Neural cell (in vitro differentiated cells): ENCODE measurements around the gene HAND1. TPM values are rescaled to one million over a fixed set of nuclear protein-coding genes. Genes with fewer than 3 reads are reported as not detected.

Source experiments
- H2AFZ ChIP-seq: fragments of 200-600, 300-800 bp; sonication (generic), shearing (Covaris generic); 2 replicates; pipeline ENCODE4 v1.6.0; 2014; ENCODE audit warnings: low read depth, mild to moderate bottlenecking, antibody characterized with exemption, low read length, moderate library complexity
- H3F3A ChIP-seq: fragments of 200-600 bp; shearing (Covaris generic); 2 replicates; pipeline ENCODE4 v1.6.1; 2016; ENCODE audit warnings: mild to moderate bottlenecking, moderate library complexity, mixed read lengths, antibody characterized with exemption, low read length; ENCODE audit not compliant: insufficient read depth, poor library complexity, severe bottlenecking
- H3K27ac ChIP-seq: fragments of 200-600, 300-800 bp; sonication (generic), shearing (Covaris generic); 2 replicates; pipeline ENCODE4 v1.5.1; 2014; ENCODE audit warnings: mild to moderate bottlenecking, low read length, moderate library complexity
- H3K27me3 ChIP-seq: fragments of 300-800, 200-600 bp; sonication (generic), shearing (Covaris generic); 2 replicates; pipeline ENCODE4 v1.6.0; 2014; ENCODE audit warnings: mild to moderate bottlenecking, low read depth, low read length, moderate library complexity; ENCODE audit not compliant: insufficient read depth
- H3K36me3 ChIP-seq: fragments of 300-800, 200-600 bp; sonication (generic), shearing (Covaris generic); 2 replicates; pipeline ENCODE4 v1.5.1; 2014; ENCODE audit warnings: mild to moderate bottlenecking, antibody characterized with exemption, low read length, moderate library complexity; ENCODE audit not compliant: insufficient read depth
- H3K4me2 ChIP-seq: fragments of 300-800, 200-600 bp; sonication (generic), shearing (Covaris generic); 2 replicates; pipeline ENCODE4 v1.6.0; 2014; ENCODE audit warnings: mild to moderate bottlenecking, low read length
- H3K4me3 ChIP-seq: fragments of 300-800, 200-600 bp; sonication (generic), shearing (Covaris generic); 2 replicates; pipeline ENCODE4 v1.5.1; 2014; ENCODE audit warnings: mild to moderate bottlenecking, low read length, moderate library complexity
- H3K79me2 ChIP-seq: fragments of 200-600 bp; shearing (Covaris generic); replicated peaks from 2 replicates; pipeline ENCODE4 v1.6.0; 2014; ENCODE audit warnings: mild to moderate bottlenecking, low read length, moderate library complexity; ENCODE audit not compliant: insufficient read depth
- H3K9ac ChIP-seq: fragments of 300-800, 200-600 bp; sonication (generic), shearing (Covaris generic); 2 replicates; pipeline ENCODE4 v1.6.1; 2016; ENCODE audit warnings: mild to moderate bottlenecking, low read length, mixed read lengths
- H3K9me2 ChIP-seq: fragments of 200-600 bp; shearing (Covaris generic); 2 replicates; pipeline ENCODE4 v1.6.1; 2016; ENCODE audit warnings: mild to moderate bottlenecking, low read length, mixed read lengths; ENCODE audit not compliant: insufficient read depth
- H3K9me3 ChIP-seq: fragments of 200-600, 300-800 bp; sonication (generic), shearing (Covaris generic); 2 replicates; pipeline ENCODE4 v1.6.1; 2016; ENCODE audit warnings: mild to moderate bottlenecking, mixed run types, low read length, moderate library complexity, mixed read lengths
- H4K20me1 ChIP-seq: fragments of 200-600 bp; shearing (Covaris generic); 2 replicates; pipeline ENCODE4 v1.6.1; 2016; ENCODE audit warnings: mild to moderate bottlenecking, mixed run types; ENCODE audit not compliant: insufficient read depth
- EP300 ChIP-seq: fragments of 450-650 bp; conservative IDR thresholded peaks from 2 replicates; pipeline ENCODE4 v1.6.1; 2014; ENCODE audit warnings: antibody characterized with exemption, mild to moderate bottlenecking, moderate library complexity; ENCODE audit not compliant: poor library complexity, severe bottlenecking
- EZH2 ChIP-seq: fragments of 200-600, 300-800 bp; shearing (Covaris generic), sonication (generic); IDR thresholded peaks from 2 replicates; pipeline ENCODE4 v1.6.1; 2014; ENCODE audit warnings: antibody characterized with exemption, low read length, borderline replicate concordance, mild to moderate bottlenecking; ENCODE audit not compliant: insufficient read depth, poor library complexity, severe bottlenecking
- MXI1 ChIP-seq: fragments of 450-650 bp; conservative IDR thresholded peaks from 2 replicates; pipeline ENCODE4 v1.6.1; 2014; ENCODE audit warnings: antibody characterized with exemption, mild to moderate bottlenecking; ENCODE audit not compliant: poor library complexity, severe bottlenecking
- POLR2AphosphoS5 ChIP-seq: IDR thresholded peaks from 2 replicates; pipeline ENCODE4 v1.6.1; 2012
- RAD21 ChIP-seq: fragments of 450-650 bp; conservative IDR thresholded peaks from 2 replicates; pipeline ENCODE4 v1.6.1; 2014; ENCODE audit warnings: antibody characterized with exemption, mild to moderate bottlenecking, moderate library complexity
- SMC3 ChIP-seq: fragments of 450-650 bp; conservative IDR thresholded peaks from 2 replicates; pipeline ENCODE4 v1.6.1; 2014; ENCODE audit warnings: antibody characterized with exemption, mild to moderate bottlenecking, moderate library complexity; ENCODE audit not compliant: poor library complexity
- TAF1 ChIP-seq: IDR thresholded peaks from 2 replicates; pipeline ENCODE4 v1.6.1; 2012; ENCODE audit warnings: low read depth
- polyA plus RNA-seq: library from polyadenylated mRNA; depleted of rRNA; stranded (reverse); fragments of >200 nt; gene quantifications from 2 replicates; pipeline ENCODE4 v1.2.3, GENCODE V29; 2014
- TF ChIP-seq, protein P1 (sequence below): fragments of 450-650 bp; IDR thresholded peaks from 2 replicates; pipeline ENCODE4 v1.5.1; 2014; ENCODE audit warnings: antibody characterized with exemption, mild to moderate bottlenecking, moderate library complexity; ENCODE audit not compliant: poor library complexity, severe bottlenecking
- TF ChIP-seq, protein P2 (sequence below): IDR thresholded peaks from 2 replicates; pipeline ENCODE4 v1.6.1; 2012; ENCODE audit warnings: borderline replicate concordance

The HAND1 gene
- polyA plus RNA-seq, 1 donor from 2014 or later, result not detected

DNA sequence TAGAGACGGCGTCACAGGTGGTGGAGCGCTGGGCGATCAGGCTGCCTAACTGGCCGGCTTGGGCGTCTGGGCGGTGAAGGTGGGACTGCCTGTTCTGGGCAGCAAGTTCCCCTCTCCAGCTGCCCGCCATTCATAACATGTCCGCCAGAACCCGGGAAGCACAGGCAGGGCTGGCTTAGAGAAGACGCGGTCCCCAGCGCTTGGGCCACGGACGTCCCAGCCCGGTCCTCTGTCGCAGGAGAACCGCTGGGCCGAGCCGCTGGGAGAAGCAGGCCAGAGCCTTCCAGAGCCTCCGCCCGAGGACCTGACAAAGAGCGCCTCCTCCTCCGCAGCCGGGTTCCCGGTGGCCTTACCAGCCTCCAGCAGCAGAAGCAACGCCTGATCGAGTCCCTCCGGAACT is 15.2 kb upstream of the HAND1 start:
- H3K27me3 ChIP-seq, result peaks cover 28% of the 10 kb centered on the region
- H3K4me2 ChIP-seq, result no peak overlapping the region

DNA sequence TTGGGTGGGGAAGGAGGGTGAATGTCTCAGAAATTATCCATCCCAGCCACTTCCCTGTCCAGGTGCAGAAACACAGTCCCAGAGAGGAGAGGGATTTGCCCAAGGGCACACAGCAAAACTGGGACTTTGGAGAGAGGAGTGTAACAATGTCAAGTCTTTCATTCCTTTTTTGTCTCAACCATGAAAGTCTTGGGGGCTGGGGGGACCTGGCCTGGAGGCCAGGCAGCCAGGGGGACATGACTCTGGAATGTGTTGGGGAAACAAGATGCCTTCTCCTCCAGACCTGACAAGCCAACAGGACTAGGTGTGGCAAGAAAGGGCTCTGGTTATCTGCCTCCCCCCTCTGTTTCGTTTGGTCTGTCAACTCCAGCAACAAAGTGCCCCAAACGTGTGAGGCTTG is 13.9 kb upstream of the HAND1 start:
- Histone ChIP-seq H3K79me2 (no peaks in the 10 kb centered on the region), H3K9me3 (no peaks in the 10 kb centered on the region), H3F3A (no peaks in the 10 kb centered on the region), H3K9me2 (no peaks in the 10 kb centered on the region), H4K20me1 (no peaks in the 10 kb centered on the region), H3K36me3 (no peaks in the 10 kb centered on the region), H3K27me3 (peaks cover 40% of the 10 kb centered on the region), H2AFZ (no peak overlapping the region), H3K9ac (no peak overlapping the region), H3K4me2 (no peak overlapping the region), H3K4me3 (no peak overlapping the region), H3K27ac (no peak overlapping the region)
- no peak for TF ChIP-seq TAF1
- TF ChIP-seq, protein P1, sequence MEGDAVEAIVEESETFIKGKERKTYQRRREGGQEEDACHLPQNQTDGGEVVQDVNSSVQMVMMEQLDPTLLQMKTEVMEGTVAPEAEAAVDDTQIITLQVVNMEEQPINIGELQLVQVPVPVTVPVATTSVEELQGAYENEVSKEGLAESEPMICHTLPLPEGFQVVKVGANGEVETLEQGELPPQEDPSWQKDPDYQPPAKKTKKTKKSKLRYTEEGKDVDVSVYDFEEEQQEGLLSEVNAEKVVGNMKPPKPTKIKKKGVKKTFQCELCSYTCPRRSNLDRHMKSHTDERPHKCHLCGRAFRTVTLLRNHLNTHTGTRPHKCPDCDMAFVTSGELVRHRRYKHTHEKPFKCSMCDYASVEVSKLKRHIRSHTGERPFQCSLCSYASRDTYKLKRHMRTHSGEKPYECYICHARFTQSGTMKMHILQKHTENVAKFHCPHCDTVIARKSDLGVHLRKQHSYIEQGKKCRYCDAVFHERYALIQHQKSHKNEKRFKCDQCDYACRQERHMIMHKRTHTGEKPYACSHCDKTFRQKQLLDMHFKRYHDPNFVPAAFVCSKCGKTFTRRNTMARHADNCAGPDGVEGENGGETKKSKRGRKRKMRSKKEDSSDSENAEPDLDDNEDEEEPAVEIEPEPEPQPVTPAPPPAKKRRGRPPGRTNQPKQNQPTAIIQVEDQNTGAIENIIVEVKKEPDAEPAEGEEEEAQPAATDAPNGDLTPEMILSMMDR, result no peak
- TF ChIP-seq RAD21, result no peak
- no peak for TF ChIP-seq MXI1
- TF ChIP-seq EP300, result no peak
- TF ChIP-seq EZH2, result no peak
- TF ChIP-seq, protein P2, sequence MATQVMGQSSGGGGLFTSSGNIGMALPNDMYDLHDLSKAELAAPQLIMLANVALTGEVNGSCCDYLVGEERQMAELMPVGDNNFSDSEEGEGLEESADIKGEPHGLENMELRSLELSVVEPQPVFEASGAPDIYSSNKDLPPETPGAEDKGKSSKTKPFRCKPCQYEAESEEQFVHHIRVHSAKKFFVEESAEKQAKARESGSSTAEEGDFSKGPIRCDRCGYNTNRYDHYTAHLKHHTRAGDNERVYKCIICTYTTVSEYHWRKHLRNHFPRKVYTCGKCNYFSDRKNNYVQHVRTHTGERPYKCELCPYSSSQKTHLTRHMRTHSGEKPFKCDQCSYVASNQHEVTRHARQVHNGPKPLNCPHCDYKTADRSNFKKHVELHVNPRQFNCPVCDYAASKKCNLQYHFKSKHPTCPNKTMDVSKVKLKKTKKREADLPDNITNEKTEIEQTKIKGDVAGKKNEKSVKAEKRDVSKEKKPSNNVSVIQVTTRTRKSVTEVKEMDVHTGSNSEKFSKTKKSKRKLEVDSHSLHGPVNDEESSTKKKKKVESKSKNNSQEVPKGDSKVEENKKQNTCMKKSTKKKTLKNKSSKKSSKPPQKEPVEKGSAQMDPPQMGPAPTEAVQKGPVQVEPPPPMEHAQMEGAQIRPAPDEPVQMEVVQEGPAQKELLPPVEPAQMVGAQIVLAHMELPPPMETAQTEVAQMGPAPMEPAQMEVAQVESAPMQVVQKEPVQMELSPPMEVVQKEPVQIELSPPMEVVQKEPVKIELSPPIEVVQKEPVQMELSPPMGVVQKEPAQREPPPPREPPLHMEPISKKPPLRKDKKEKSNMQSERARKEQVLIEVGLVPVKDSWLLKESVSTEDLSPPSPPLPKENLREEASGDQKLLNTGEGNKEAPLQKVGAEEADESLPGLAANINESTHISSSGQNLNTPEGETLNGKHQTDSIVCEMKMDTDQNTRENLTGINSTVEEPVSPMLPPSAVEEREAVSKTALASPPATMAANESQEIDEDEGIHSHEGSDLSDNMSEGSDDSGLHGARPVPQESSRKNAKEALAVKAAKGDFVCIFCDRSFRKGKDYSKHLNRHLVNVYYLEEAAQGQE, result no peak
- TF ChIP-seq SMC3, result no peak
- no peak for TF ChIP-seq POLR2AphosphoS5

More for the DNA sequence above, 15.2 kb upstream of the HAND1 start:
- Histone ChIP-seq H3K9ac (no peak overlapping the region), H2AFZ (no peak overlapping the region), H3K36me3 (no peaks in the 10 kb centered on the region), H3K4me3 (no peak overlapping the region), H4K20me1 (no peaks in the 10 kb centered on the region), H3F3A (no peaks in the 10 kb centered on the region), H3K9me3 (no peaks in the 10 kb centered on the region), H3K9me2 (no peaks in the 10 kb centered on the region), H3K79me2 (no peaks in the 10 kb centered on the region), H3K27ac (no peak overlapping the region)
- TF ChIP-seq EP300 (no peak), MXI1 (no peak), SMC3 (no peak), RAD21 (no peak), TAF1 (no peak)
- TF ChIP-seq, protein P1, result no peak
- TF ChIP-seq, protein P2, result no peak
